Superior temporal gyrus (tissue), 1 donor: ENCODE measurements around the gene COA6.

Source experiments
- DNase-seq: peaks from one replicate; pipeline ENCODE4 v3.0.0-alpha.2; 2016; ENCODE audit errors: extremely low spot score

COA6 gene

DNA sequence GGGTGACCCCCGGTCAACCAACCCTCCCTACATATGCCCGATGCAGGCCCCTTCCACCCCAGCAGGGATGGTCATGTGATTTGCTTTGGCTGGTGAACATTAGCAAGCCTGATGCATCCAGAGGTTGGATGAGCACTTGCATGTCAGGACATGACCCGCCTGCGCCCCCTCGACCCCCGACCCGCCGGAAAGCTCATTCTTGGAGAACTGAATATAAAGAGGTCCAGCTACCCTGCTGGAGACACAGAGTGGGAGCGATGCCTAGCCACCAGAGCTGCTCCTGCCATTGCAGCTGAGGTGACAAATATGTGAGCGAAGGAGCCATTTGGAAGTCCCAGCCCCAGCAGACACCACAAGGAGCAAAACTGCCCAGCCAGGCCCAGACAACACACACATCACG lies 39.6 kb downstream of the COA6 start:
- no peak for DNase-seq

GRCh38 chr1:234413485-234413884 lies 40.2 kb downstream of the COA6 start:
- no peak for DNase-seq

GRCh38 chr1:234413990-234414389 lies 40.7 kb downstream of the COA6 start:
- DNase-seq = no peak

- no peak for DNase-seq
Measured at GRCh38 chr1:234427950-234428646, 54.8 kb downstream of the COA6 start.

- DNase-seq = no peak
Measured at GRCh38 chr1:234429434-234429806, 56.2 kb downstream of the COA6 start.

GRCh38 chr1:234430691-234431090 lies 57.4 kb downstream of the COA6 start:
- DNase-seq = no peak

DNA sequence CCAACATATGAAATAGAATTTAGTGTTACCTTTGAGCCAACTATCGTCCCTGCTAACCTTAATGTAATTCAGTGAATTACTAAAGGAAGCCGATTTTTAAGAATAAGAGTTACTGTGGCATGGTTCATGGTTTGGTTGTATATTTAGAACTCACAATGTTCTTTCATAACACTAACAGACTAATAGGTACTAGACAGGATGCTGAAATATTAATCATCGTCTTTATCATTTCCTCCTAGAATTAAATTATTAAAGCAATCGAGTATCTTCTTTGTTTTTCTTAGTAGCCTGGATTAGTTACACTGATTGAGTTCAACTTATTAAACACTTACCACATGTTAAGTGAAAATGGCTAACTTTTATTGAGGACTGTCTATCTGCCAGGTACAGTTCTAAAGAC lies 58.0 kb downstream of the COA6 start:
- no peak for DNase-seq

DNA sequence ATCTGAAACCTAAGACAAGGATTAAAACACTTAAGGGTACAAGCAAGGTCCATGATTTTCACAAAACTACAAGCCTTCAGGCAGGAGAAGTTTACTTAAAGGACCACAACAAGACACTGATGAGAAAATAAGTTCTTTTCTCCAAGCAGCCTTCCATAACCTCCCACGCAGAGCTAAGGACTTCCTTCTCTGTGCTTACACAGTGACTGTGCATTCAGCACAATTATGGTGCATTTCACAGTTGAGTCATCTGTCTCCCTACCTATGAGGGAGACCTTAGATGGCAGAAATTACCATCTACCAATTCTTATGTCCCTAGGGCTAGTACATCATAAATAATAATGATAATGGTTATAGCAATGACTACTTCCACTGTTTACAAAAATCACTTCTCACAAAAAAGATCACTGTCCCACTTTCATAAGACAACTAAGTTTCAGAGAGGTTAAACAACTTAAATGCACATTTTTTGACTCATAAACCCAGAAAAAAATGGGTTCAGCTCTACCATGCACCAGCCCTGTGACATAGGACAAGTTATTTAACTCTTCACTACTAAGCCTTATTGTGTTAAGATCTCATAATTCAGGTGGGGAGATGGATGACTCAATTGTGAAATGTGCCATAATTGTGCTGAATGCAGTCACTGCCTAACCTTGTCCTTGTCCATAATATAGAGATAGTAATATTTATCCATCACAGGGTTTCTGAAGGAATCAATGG lies 60.5 kb downstream of the COA6 start:
- DNase-seq = no peak
